Keratinocyte (primary cell): ENCODE data around the gene SERGEF. TPM values are rescaled to one million over a fixed set of nuclear protein-coding genes. Genes with fewer than 3 reads are reported as not detected.

ENCODE experiments used
- DNase-seq: peaks from one replicate; pipeline ENCODE4 v3.0.0-alpha.2; 2011; ENCODE audit warnings: low read depth, missing footprints, low spot score
- FAIRE-seq: peaks from 2 replicates; lab custom pipeline; 2011; peaks lifted over from hg19 to GRCh38; lab: Jason Lieb, UNC
- H2AFZ ChIP-seq: 2 replicates; pipeline ENCODE4 v1.6.0; 2012; ENCODE audit warnings: low read length, control low read depth, inconsistent platforms; ENCODE audit not compliant: control insufficient read depth
- H3K27ac ChIP-seq: 2 replicates; pipeline ENCODE4 v1.5.1; 2011; ENCODE audit warnings: low read length; ENCODE audit not compliant: control insufficient read depth, insufficient read depth
- H3K27me3 ChIP-seq: 3 replicates; pipeline ENCODE4 v1.6.0; 2011; ENCODE audit warnings: low read length; ENCODE audit not compliant: control insufficient read depth, insufficient read depth; ENCODE audit errors: extremely low read depth
- H3K36me3 ChIP-seq, 2 experiments: 2 replicates in 1 of 2; 3 replicates in 1 of 2; pipeline ENCODE4 v1.5.1; 2011; ENCODE audit warnings: low read length in 2 of 2, mild to moderate bottlenecking in 1 of 2; ENCODE audit not compliant: control insufficient read depth in 2 of 2, insufficient read depth in 2 of 2; ENCODE audit errors: extremely low read depth in 1 of 2
- H3K4me1 ChIP-seq: 3 replicates; pipeline ENCODE4 v1.5.1; 2011; ENCODE audit warnings: low read length; ENCODE audit not compliant: control insufficient read depth, insufficient read depth; ENCODE audit errors: extremely low read depth
- H3K4me2 ChIP-seq: 3 replicates; pipeline ENCODE4 v1.6.0; 2011; ENCODE audit warnings: low read depth, low read length; ENCODE audit not compliant: control insufficient read depth, insufficient read depth; ENCODE audit errors: extremely low read depth
- H3K4me3 ChIP-seq, 3 experiments: fragments of 200-600 bp in 1 of 3; sonication (generic) in 1 of 3; 2 replicates in 2 of 3; 3 replicates in 1 of 3; pipeline ENCODE4 v1.5.1; 2011 to 2016; ENCODE audit warnings: low read length in 3 of 3, mild to moderate bottlenecking in 3 of 3, control low read depth in 2 of 3, inconsistent platforms in 1 of 3, low read depth in 1 of 3, mixed read lengths in 1 of 3, mixed run types in 1 of 3, moderate library complexity in 1 of 3; ENCODE audit not compliant: control insufficient read depth in 2 of 3, insufficient read depth in 2 of 3; ENCODE audit errors: extremely low read depth in 1 of 3
- H3K79me2 ChIP-seq: 2 replicates; pipeline ENCODE4 v1.6.0; 2012; ENCODE audit warnings: low read length; ENCODE audit not compliant: control insufficient read depth, insufficient read depth
- H3K9ac ChIP-seq: 3 replicates; pipeline ENCODE4 v1.6.0; 2011; ENCODE audit warnings: low read length; ENCODE audit not compliant: control insufficient read depth, insufficient read depth; ENCODE audit errors: extremely low read depth
- H3K9me1 ChIP-seq: 3 replicates; pipeline ENCODE4 v1.6.0; 2011; ENCODE audit warnings: low read length; ENCODE audit not compliant: control insufficient read depth, insufficient read depth; ENCODE audit errors: extremely low read depth
- H3K9me3 ChIP-seq: 2 replicates; pipeline ENCODE4 v1.5.1; 2012; ENCODE audit warnings: low read depth, low read length; ENCODE audit not compliant: control insufficient read depth
- H4K20me1 ChIP-seq: 3 replicates; pipeline ENCODE4 v1.6.0; 2011; ENCODE audit warnings: low read length; ENCODE audit not compliant: control insufficient read depth, insufficient read depth; ENCODE audit errors: extremely low read depth
- CTCF ChIP-seq, 3 experiments: IDR thresholded peaks in 1 of 3; conservative IDR thresholded peaks in 1 of 3; optimal IDR thresholded peaks in 1 of 3; 2 replicates in 2 of 3; 3 replicates in 1 of 3; pipeline versions ENCODE3 to v1.5.1; 2011; ENCODE audit warnings: low read length in 3 of 3, mild to moderate bottlenecking in 3 of 3, moderate library complexity in 2 of 3, control low read depth in 1 of 3, inconsistent platforms in 1 of 3; ENCODE audit not compliant: insufficient read depth in 2 of 3; ENCODE audit errors: extremely low read depth in 1 of 3
- EZH2 ChIP-seq: IDR thresholded peaks from one replicate; pipeline ENCODE4 v1.6.1; 2012; ENCODE audit warnings: inconsistent platforms, mild to moderate bottlenecking, low read length, moderate library complexity
- dilution Hi-C: fragments of 300-500 bp; cut with MboI; formaldehyde crosslinking; loops from one replicate; pipeline ENCODE4 v1.7.0; 2020; ENCODE audit warnings: low sequenced_read_pairs; ENCODE audit not compliant: extremely low pct_ligation_motif_present
- polyA plus RNA-seq, 5 experiments: library from polyadenylated mRNA; depleted of rRNA in 3 of 5; stranded (reverse) in 3 of 5; stranded (forward) in 1 of 5; unstranded in 1 of 5; fragments of >200 nt; gene quantifications; 1 replicate in 1 of 5; 2 replicates in 3 of 5; 3 replicates in 1 of 5; pipeline versions ENCODE4 v1.2.1 to v1.2.3, GENCODE V29; 2011 to 2012; ENCODE audit warnings: missing spikeins in 2 of 5, low read depth in 1 of 5, low replicate concordance in 1 of 5

Gene SERGEF
- polyA plus RNA-seq, 1 donor (not counting 4 experiments of a cell fraction or from before 2014, with no cell fraction given) = 15.6 TPM

GRCh38 chr11:17936790-17937189, 76.1 kb downstream of the SERGEF start:
- no peak overlapping the region for H3K9ac ChIP-seq
- no peak for FAIRE-seq
- no peaks in the 10 kb centered on the region for H3K27me3 ChIP-seq
- dilution Hi-C loops = no loop called here
- H3K79me2 ChIP-seq = no peaks in the 10 kb centered on the region
- no peak overlapping the region for H3K4me3 ChIP-seq
- no peaks in the 10 kb centered on the region for H4K20me1 ChIP-seq
- no peaks in the 10 kb centered on the region for H3K9me3 ChIP-seq
- H2AFZ ChIP-seq = no peak overlapping the region
- no peaks in the 10 kb centered on the region for H3K4me1 ChIP-seq
- no peaks in the 10 kb centered on the region for H3K36me3 ChIP-seq
- DNase-seq = no peak
- H3K4me2 ChIP-seq = no peak overlapping the region
- H3K9me1 ChIP-seq = no peaks in the 10 kb centered on the region
- no peak overlapping the region for H3K27ac ChIP-seq
- TF ChIP-seq EZH2 (no peak), CTCF (optimal IDR thresholded peaks at IDR 0.05 in 1 of 3, IDR thresholded peaks at IDR 0.05 in 1 of 3, conservative IDR thresholded peaks at IDR 0.05 in 1 of 3; ENCODE audit: extremely low read depth in 1 of 3, insufficient read depth in 2 of 3, low read length in 3 of 3) (no peak)

- Histone ChIP-seq H3K9ac (no peak overlapping the region), H3K27me3 (no peaks in the 10 kb centered on the region), H3K4me3 (no peak overlapping the region), H3K79me2 (no peaks in the 10 kb centered on the region), H4K20me1 (no peaks in the 10 kb centered on the region), H3K9me1 (no peaks in the 10 kb centered on the region), H3K4me1 (no peaks in the 10 kb centered on the region), H2AFZ (no peak overlapping the region), H3K27ac (no peak overlapping the region), H3K4me2 (no peak overlapping the region), H3K9me3 (no peaks in the 10 kb centered on the region), H3K36me3 (no peaks in the 10 kb centered on the region)
- TF ChIP-seq EZH2 (no peak), CTCF (optimal IDR thresholded peaks at IDR 0.05 in 1 of 3, IDR thresholded peaks at IDR 0.05 in 1 of 3, conservative IDR thresholded peaks at IDR 0.05 in 1 of 3; ENCODE audit: extremely low read depth in 1 of 3, insufficient read depth in 2 of 3, low read length in 3 of 3) (no peak)
- FAIRE-seq = no peak
- dilution Hi-C loops = no loop called here
- no peak for DNase-seq
These were observed 78.7 kb downstream of the SERGEF start for GRCh38 chr11:17934194-17934593.
